ENCODE results near the gene ENPEP. TPM values are rescaled to one million over a fixed set of nuclear protein-coding genes. Genes with fewer than 3 reads are reported as not detected.

The ENPEP gene
- total and polyA plus RNA-seq, 2 experiments from 2014 or later, result 3.7 to 8.7 TPM

- no peaks in the 10 kb centered on the region for H3K9me2 ChIP-seq (replicated peaks; ENCODE audit: insufficient read depth)
- no peak overlapping the region for H2AFZ ChIP-seq
- no peak overlapping the region for H3K27ac ChIP-seq
- no peak for TF ChIP-seq EZH2phosphoT487 (IDR thresholded peaks at IDR 0.05; ENCODE audit: low read depth, severe bottlenecking, unreplicated experiment)
- no peak for TF ChIP-seq EZH2 (IDR thresholded peaks at IDR 0.05; ENCODE audit: borderline replicate concordance)
- no peak for TF ChIP-seq CTCF (IDR thresholded peaks at IDR 0.05; ENCODE audit: poor library complexity)
- H3K27me3 ChIP-seq, result no peaks in the 10 kb centered on the region
- H3K4me1 ChIP-seq (ENCODE audit: insufficient read depth), result peaks cover 31% of the 10 kb centered on the region
- H3K36me3 ChIP-seq (replicated peaks; ENCODE audit: insufficient read depth, low read depth), result no peaks in the 10 kb centered on the region
- no peaks in the 10 kb centered on the region for H3K9me3 ChIP-seq (ENCODE audit: low read depth)
- peak overlapping the region; percentile 47 for H3K4me2 ChIP-seq
- no peak overlapping the region for H3K4me3 ChIP-seq
- no peak for DNase-seq (ENCODE audit: low spot score)
- H3K79me2 ChIP-seq, result no peaks in the 10 kb centered on the region
- WGBS (ENCODE audit: low lambda C conversion rate, missing lambda C conversion rate), result 46% methylated on average over 4 of the region's 4 CpGs
- no peaks in the 10 kb centered on the region for H4K20me1 ChIP-seq (ENCODE audit: insufficient read depth, poor library complexity, severe bottlenecking)
These were observed 17.3 kb upstream of the ENPEP start for GRCh38 chr4:110458494-110459266.

GRCh38 chr4:110460074-110460746 is 15.7 kb upstream of the ENPEP start:
- Histone ChIP-seq H3K4me1 (ENCODE audit: insufficient read depth) (peaks cover 20% of the 10 kb centered on the region), H3K9me2 (replicated peaks; ENCODE audit: insufficient read depth) (no peaks in the 10 kb centered on the region), H4K20me1 (ENCODE audit: insufficient read depth, poor library complexity, severe bottlenecking) (no peaks in the 10 kb centered on the region), H3K4me2 (no peak overlapping the region), H3K79me2 (no peaks in the 10 kb centered on the region), H3K36me3 (replicated peaks; ENCODE audit: insufficient read depth, low read depth) (no peaks in the 10 kb centered on the region), H3K27me3 (no peaks in the 10 kb centered on the region), H3K27ac (no peak overlapping the region), H2AFZ (no peak overlapping the region), H3K9me3 (ENCODE audit: low read depth) (no peaks in the 10 kb centered on the region), H3K4me3 (no peak overlapping the region)
- WGBS (ENCODE audit: low lambda C conversion rate, missing lambda C conversion rate), result 68% methylated on average over 5 of the region's 5 CpGs
- no peak for TF ChIP-seq EZH2 (IDR thresholded peaks at IDR 0.05; ENCODE audit: borderline replicate concordance)
- TF ChIP-seq EZH2phosphoT487 (IDR thresholded peaks at IDR 0.05; ENCODE audit: low read depth, severe bottlenecking, unreplicated experiment), result no peak
- TF ChIP-seq CTCF (IDR thresholded peaks at IDR 0.05; ENCODE audit: poor library complexity), result no peak
- no peak for DNase-seq (ENCODE audit: low spot score)

GRCh38 chr4:110467400-110467799 is 8.6 kb upstream of the ENPEP start:
- Histone ChIP-seq H3K9me3 (ENCODE audit: low read depth) (no peaks in the 10 kb centered on the region), H3K27me3 (no peaks in the 10 kb centered on the region), H3K4me2 (no peak overlapping the region), H3K4me3 (no peak overlapping the region), H3K27ac (no peak overlapping the region), H4K20me1 (ENCODE audit: insufficient read depth, poor library complexity, severe bottlenecking) (no peaks in the 10 kb centered on the region), H3K9me2 (replicated peaks; ENCODE audit: insufficient read depth) (no peaks in the 10 kb centered on the region), H2AFZ (no peak overlapping the region), H3K36me3 (replicated peaks; ENCODE audit: insufficient read depth, low read depth) (no peaks in the 10 kb centered on the region), H3K4me1 (ENCODE audit: insufficient read depth) (no peaks in the 10 kb centered on the region), H3K79me2 (no peaks in the 10 kb centered on the region)
- no peak for TF ChIP-seq EZH2 (IDR thresholded peaks at IDR 0.05; ENCODE audit: borderline replicate concordance)
- 97% methylated on average over 5 of the region's 5 CpGs for WGBS (ENCODE audit: low lambda C conversion rate, missing lambda C conversion rate)
- no peak for DNase-seq (ENCODE audit: low spot score)

Measured in hepatocyte (in vitro differentiated cells).